NCI-H1105 treated with DMSO at 0.1 percent for 48 hours (cell line): ENCODE data around the gene RHD.
"Not testable (repeated sequence)": the region's sequence is repeated elsewhere in the genome, so short reads cannot be mapped to it uniquely, and the experiment has no call there.

Source experiments
- DNase-seq: peaks from one replicate; lab custom pipeline; 2025; lab: John Stamatoyannopoulos, UW

Gene RHD

GRCh38 chr1:25257196-25257595, 15.1 kb upstream of the RHD start:
- no peak for DNase-seq

GRCh38 chr1:25259813-25260212, 12.5 kb upstream of the RHD start:
- DNase-seq, result not testable (repeated sequence)

- not testable (repeated sequence) for DNase-seq
Observed at GRCh38 chr1:25260336-25260735, 12.0 kb upstream of the RHD start.

- not testable (repeated sequence) for DNase-seq
Observed at GRCh38 chr1:25266554-25267287, 5.6 kb upstream of the RHD start.

GRCh38 chr1:25267288-25268142, 4.8 kb upstream of the RHD start:
- peak; percentile 59 for DNase-seq

- not testable (repeated sequence) for DNase-seq
Observed at GRCh38 chr1:25268143-25268760, 4.1 kb upstream of the RHD start.

GRCh38 chr1:25275648-25276047, 3.3 kb downstream of the RHD start:
- DNase-seq, result not testable (repeated sequence)

GRCh38 chr1:25277295-25277694, 5.0 kb downstream of the RHD start:
- not testable (repeated sequence) for DNase-seq

- not testable (repeated sequence) for DNase-seq
Observed at GRCh38 chr1:25278358-25278757, 6.0 kb downstream of the RHD start.

GRCh38 chr1:25278790-25279189, 6.5 kb downstream of the RHD start:
- not testable (repeated sequence) for DNase-seq

GRCh38 chr1:25279693-25280111, 7.4 kb downstream of the RHD start:
- DNase-seq, result not testable (repeated sequence)

GRCh38 chr1:25285862-25286261, 13.6 kb downstream of the RHD start:
- not testable (repeated sequence) for DNase-seq

- not testable (repeated sequence) for DNase-seq
Observed at GRCh38 chr1:25287164-25287563, 14.9 kb downstream of the RHD start.

- DNase-seq, result not testable (repeated sequence)
Observed at GRCh38 chr1:25288573-25289101, 16.3 kb downstream of the RHD start.

GRCh38 chr1:25290043-25290442, 17.7 kb downstream of the RHD start:
- DNase-seq, result not testable (repeated sequence)

- not testable (repeated sequence) for DNase-seq
Observed at GRCh38 chr1:25293426-25293825, 21.1 kb downstream of the RHD start.

- DNase-seq, result not testable (repeated sequence)
Observed at GRCh38 chr1:25294889-25295826, 22.8 kb downstream of the RHD start.

- not testable (repeated sequence) for DNase-seq
Observed at GRCh38 chr1:25296501-25296900, 24.2 kb downstream of the RHD start.

- not testable (repeated sequence) for DNase-seq
Observed at GRCh38 chr1:25300729-25301128, 28.4 kb downstream of the RHD start.

- DNase-seq, result not testable (repeated sequence)
Observed at GRCh38 chr1:25302330-25302729, 30.0 kb downstream of the RHD start.

- DNase-seq, result not testable (repeated sequence)
Observed at GRCh38 chr1:25304936-25305335, 32.6 kb downstream of the RHD start.
